Endothelial cell of umbilical vein (primary cell): ENCODE data around the gene PTGFRN. TPM values are rescaled to one million over a fixed set of nuclear protein-coding genes. Genes with fewer than 3 reads are reported as not detected.

Experiments
- BruUV-seq: library from RNA; stranded (reverse); fragments of 400-500 nt; replicated peaks from 2 replicates; lab custom pipeline; 2021; lab: Mats Ljungman, UMichigan
- CTCF ChIA-PET: fragments of 300-600, 350-600 bp; sonication (Branson Sonifier 250); formaldehyde crosslinking; loops from one replicate; lab custom pipeline; 2021; ENCODE audit warnings: antibody characterized with exemption, inconsistent platforms; lab: Charles Lee
- POLR2A ChIA-PET: fragments of 300-600, 350-600 bp; sonication (Branson Sonifier 250); formaldehyde crosslinking; loops from one replicate; lab custom pipeline; 2021; ENCODE audit warnings: antibody characterized with exemption, inconsistent platforms; lab: Charles Lee
- DNase-seq: peaks from one replicate; pipeline ENCODE4 v3.0.0-alpha.2; 2011; ENCODE audit warnings: low read depth, low spot score
- FAIRE-seq: peaks from 2 replicates; lab custom pipeline; 2011; peaks lifted over from hg19 to GRCh38; lab: Jason Lieb, UNC
- H2AFZ ChIP-seq: 2 replicates; pipeline ENCODE4 v1.6.0; 2012; ENCODE audit warnings: low read depth, low read length, control low read depth, inconsistent platforms
- H3K27ac ChIP-seq: 2 replicates; pipeline ENCODE4 v1.5.1; 2011; ENCODE audit warnings: low read depth, mild to moderate bottlenecking, control low read depth, low read length, moderate library complexity; ENCODE audit not compliant: insufficient read depth
- H3K27me3 ChIP-seq, 2 experiments: 2 replicates each; pipeline versions ENCODE4 v1.6.0 to v1.6.1; 2011; ENCODE audit warnings: low read length in 2 of 2, mixed read lengths in 1 of 2; ENCODE audit not compliant: control insufficient read depth in 2 of 2, insufficient read depth in 2 of 2
- H3K36me3 ChIP-seq, 2 experiments: 2 replicates in 1 of 2; 3 replicates in 1 of 2; pipeline ENCODE4 v1.5.1; 2011; ENCODE audit warnings: low read length in 2 of 2, mild to moderate bottlenecking in 1 of 2, moderate library complexity in 1 of 2; ENCODE audit not compliant: control insufficient read depth in 2 of 2, insufficient read depth in 2 of 2; ENCODE audit errors: extremely low read depth in 1 of 2
- H3K4me1 ChIP-seq: 3 replicates; pipeline ENCODE4 v1.5.1; 2011; ENCODE audit warnings: mild to moderate bottlenecking, low read length; ENCODE audit not compliant: control insufficient read depth, insufficient read depth; ENCODE audit errors: extremely low read depth
- H3K4me2 ChIP-seq: 2 replicates; pipeline ENCODE4 v1.6.1; 2011; ENCODE audit warnings: low read length, control low read depth, mixed read lengths; ENCODE audit not compliant: insufficient read depth
- H3K4me3 ChIP-seq, 3 experiments: fragments of 200-600 bp in 1 of 3; sonication (generic), shearing (Covaris generic) in 1 of 3; replicated peaks in 1 of 3; 2 replicates each; pipeline ENCODE4 v1.5.1; 2011 to 2016; ENCODE audit warnings: control low read depth in 3 of 3, low read length in 3 of 3, mild to moderate bottlenecking in 2 of 3, inconsistent platforms in 1 of 3, low read depth in 1 of 3, moderate library complexity in 1 of 3; ENCODE audit not compliant: insufficient read depth in 1 of 3
- H3K79me2 ChIP-seq: 2 replicates; pipeline ENCODE4 v1.6.0; 2012; ENCODE audit warnings: low read length, inconsistent platforms; ENCODE audit not compliant: control insufficient read depth, insufficient read depth
- H3K9ac ChIP-seq: replicated peaks from 2 replicates; pipeline ENCODE3; 2011; ENCODE audit warnings: low read length, control low read depth; ENCODE audit not compliant: insufficient read depth; ENCODE audit errors: extremely low read depth
- H3K9me1 ChIP-seq: replicated peaks from 3 replicates; pipeline ENCODE4 v1.6.0; 2011; ENCODE audit warnings: mild to moderate bottlenecking, low read length; ENCODE audit not compliant: control insufficient read depth, insufficient read depth; ENCODE audit errors: extremely low read depth
- H3K9me3 ChIP-seq: replicated peaks from 2 replicates; pipeline ENCODE4 v1.5.1; 2012; ENCODE audit warnings: low read length, inconsistent platforms; ENCODE audit not compliant: control insufficient read depth, insufficient read depth
- H4K20me1 ChIP-seq: replicated peaks from 2 replicates; pipeline ENCODE3; 2011; ENCODE audit warnings: mild to moderate bottlenecking, low read length; ENCODE audit not compliant: control insufficient read depth, insufficient read depth; ENCODE audit errors: extremely low read depth
- CTCF ChIP-seq, 2 donors: IDR thresholded peaks; 1 replicate in 1 of 2; 2 replicates in 1 of 2; pipeline ENCODE4 v1.5.1; 2011; ENCODE audit warnings: low read length in 2 of 2, mild to moderate bottlenecking in 2 of 2, moderate library complexity in 2 of 2, control low read depth in 1 of 2, inconsistent platforms in 1 of 2, low read depth in 1 of 2; ENCODE audit not compliant: insufficient read depth in 1 of 2; ENCODE audit errors: extremely low read depth in 1 of 2
- EZH2 ChIP-seq: IDR thresholded peaks from 2 replicates; pipeline ENCODE4 v1.6.1; 2012; ENCODE audit warnings: borderline replicate concordance, low read depth, mild to moderate bottlenecking, moderate library complexity, low read length, inconsistent platforms; ENCODE audit not compliant: severe bottlenecking
- FOS ChIP-seq: IDR thresholded peaks from 2 replicates; pipeline ENCODE4 v1.6.1; 2011; ENCODE audit warnings: mild to moderate bottlenecking, low read length, moderate library complexity, borderline replicate concordance; ENCODE audit not compliant: insufficient read depth
- GATA2 ChIP-seq: IDR thresholded peaks from 2 replicates; pipeline ENCODE4 v1.7.0; 2011; ENCODE audit warnings: low read depth, mild to moderate bottlenecking, moderate library complexity, mixed read lengths, low read length; ENCODE audit not compliant: insufficient read length, insufficient read depth
- JUN ChIP-seq: IDR thresholded peaks from 2 replicates; pipeline ENCODE4 v1.6.1; 2011; ENCODE audit warnings: borderline replicate concordance, low read depth; ENCODE audit not compliant: insufficient read length, insufficient read depth
- MAX ChIP-seq: IDR thresholded peaks from 2 replicates; pipeline ENCODE4 v1.6.1; 2011; ENCODE audit not compliant: insufficient read depth, insufficient read length
- MYC ChIP-seq: IDR thresholded peaks from one replicate; pipeline ENCODE4 v1.6.1; 2011; ENCODE audit warnings: mild to moderate bottlenecking, low read depth, low read length
- POLR2A ChIP-seq: IDR thresholded peaks from 2 replicates; pipeline ENCODE4 v1.6.1; 2012; ENCODE audit warnings: low read depth, mild to moderate bottlenecking, control low read depth, low read length
- POLR2AphosphoS5 ChIP-seq: IDR thresholded peaks from 2 replicates; pipeline ENCODE4 v1.6.1; 2012; ENCODE audit warnings: low read depth, mild to moderate bottlenecking, control low read depth, low read length, moderate library complexity; ENCODE audit not compliant: insufficient read depth
- dilution Hi-C: fragments of 300-500 bp; cut with MboI; formaldehyde crosslinking; loops from one replicate; pipeline ENCODE4 v1.15.0; 2019; ENCODE audit warnings: low sequenced_read_pairs; ENCODE audit not compliant: extremely low pct_ligation_motif_present
- intact Hi-C: fragments of 100-400 bp; cut with micrococcal nuclease; formaldehyde crosslinking; loops from one replicate; pipeline ENCODE4 v1.10.0; 2022
- polyA plus RNA-seq, 4 experiments: library from polyadenylated mRNA; depleted of rRNA in 3 of 4; stranded (reverse) in 3 of 4; unstranded in 1 of 4; fragments of >200 nt; gene quantifications; 2 replicates each; pipeline versions ENCODE4 v1.2.1 to v1.2.3, GENCODE V29; 2011 to 2012; ENCODE audit warnings: missing spikeins in 1 of 4
- total RNA-seq: library from RNA; stranded (reverse); gene quantifications from 2 replicates; pipeline ENCODE4 v1.2.3, GENCODE V29; 2021

PTGFRN gene
- total and polyA plus RNA-seq, 2 donors (not counting 3 experiments of a cell fraction or from before 2014, with no cell fraction given), result 39.6 to 60.7 TPM

DNA sequence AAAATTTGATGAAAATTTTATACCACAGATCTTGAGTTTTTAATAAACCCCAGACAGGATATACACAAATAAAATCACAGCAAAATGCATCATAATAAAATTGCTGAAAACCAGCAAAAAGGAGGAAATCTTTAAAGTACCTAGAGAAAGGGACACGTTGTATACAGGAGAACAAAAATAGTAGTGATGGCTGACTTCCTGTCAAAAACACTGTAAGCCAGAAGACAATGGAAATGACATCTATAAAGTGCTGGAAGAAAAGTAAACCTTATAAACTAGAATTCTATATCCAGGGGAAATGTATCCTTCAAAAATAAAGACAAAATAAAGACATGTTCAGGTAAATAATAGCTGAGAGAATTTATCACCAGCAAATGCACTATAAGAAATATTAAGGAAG lies 14.6 kb upstream of the PTGFRN start:
- H3K27me3 ChIP-seq, result peaks cover 0 to 2% of the 10 kb centered on the region in 2 experiments
- no peak overlapping the region for H3K9ac ChIP-seq
- no peaks in the 10 kb centered on the region for H3K9me3 ChIP-seq
- no peak overlapping the region for H3K4me2 ChIP-seq
- FAIRE-seq (no peak), DNase-seq (no peak)
- no peaks in the 10 kb centered on the region for H3K36me3 ChIP-seq
- no peak overlapping the region for H3K27ac ChIP-seq
- POLR2A ChIA-PET, result no interaction called here
- no peaks in the 10 kb centered on the region for H4K20me1 ChIP-seq
- intact Hi-C loops, result loop anchor here (10.0 kb wide), 1 partner anchor 710 kb away; the partner anchor contains the start of gene TENT5C
- H3K4me3 ChIP-seq, result no peak overlapping the region
- no peaks in the 10 kb centered on the region for H3K4me1 ChIP-seq
- H2AFZ ChIP-seq, result no peak overlapping the region
- CTCF ChIA-PET, result interaction anchor here (1.6 kb wide), 1 partner anchor 14 kb away, joined by 7 read pairs; no protein-coding TSS in a partner anchor
- no peak for TF ChIP-seq GATA2
- no peak for TF ChIP-seq JUN
- no peak for TF ChIP-seq MYC
- TF ChIP-seq CTCF (IDR thresholded peaks at IDR 0.05; ENCODE audit: extremely low read depth in 1 of 2, insufficient read depth in 1 of 2, low read depth in 1 of 2, low read length in 2 of 2), result no peak
- TF ChIP-seq POLR2A, result no peak
- TF ChIP-seq POLR2AphosphoS5, result no peak
- TF ChIP-seq EZH2, result no peak
- no peak for TF ChIP-seq FOS
- no peak for TF ChIP-seq MAX
- dilution Hi-C loops, result no loop called here
- no peaks in the 10 kb centered on the region for H3K9me1 ChIP-seq
- BruUV-seq, result no TSS peak
- no peaks in the 10 kb centered on the region for H3K79me2 ChIP-seq
